Measurements from ENCODE around the gene PPARD. TPM values are rescaled to one million over a fixed set of nuclear protein-coding genes. Genes with fewer than 3 reads are reported as not detected.
A peak's percentile ranks its signal among the peaks of the same experiment; 100 is the strongest.

Gene PPARD
- total RNA-seq, 6 experiments from 2014 or later, result 5.2 to 18.8 (median 5.9) TPM

- H3K4me1 ChIP-seq, result peaks cover 0 to 21% (median 0%) of the 10 kb centered on the region in 4 donors
- WGBS (ENCODE audit: insufficient coverage, low coverage, low lambda C conversion rate, missing lambda C conversion rate), result 17% methylated on average over 20 of the region's 20 CpGs
- peak overlapping the region in 2 of 3 donors; percentile 64 to 88 for H3K4me3 ChIP-seq
- no peaks in the 10 kb centered on the region for H3K9me3 ChIP-seq
- no peaks in the 10 kb centered on the region for H3K36me3 ChIP-seq
- no peak for TF ChIP-seq CTCF (IDR thresholded peaks at IDR 0.05)
- no peak for TF ChIP-seq POLR2A (IDR thresholded peaks at IDR 0.05)
- H3K27ac ChIP-seq, result no peak overlapping the region
- DNase-seq (no peak), ATAC-seq (no peak)
- intact Hi-C loops (cut with DNase I), result loop anchor here in 1 of 2 donors (5.0 kb wide), 1 partner anchor 109 kb away; the partner anchor contains the start of gene PPARD
- no peaks in the 10 kb centered on the region for H3K27me3 ChIP-seq
These were observed 109.2 kb downstream of the PPARD start for GRCh38 chr6:35451354-35452182.

GRCh38 chr6:35452183-35453090, 110.1 kb downstream of the PPARD start, which contains the start of gene FANCE:
Gene FANCE, plus strand, starts transcription at chr6:35452338. Its CDS starts 208 bp downstream, at chr6:35452546.
- peaks cover 0 to 21% (median 0%) of the 10 kb centered on the region in 4 donors for H3K4me1 ChIP-seq
- H3K27me3 ChIP-seq, result no peaks in the 10 kb centered on the region
- no peak within 1 kb of the TSS for H3K27ac ChIP-seq
- DNase-seq (peak; percentile 95 to 97 (median 96)), ATAC-seq (peak; percentile 96 to 98 (median 96))
- H3K4me3 ChIP-seq, result peak within 1 kb of the TSS; percentile 64 to 88 (median 64)
- TF ChIP-seq POLR2A (IDR thresholded peaks at IDR 0.05) (peak; percentile 16), CTCF (IDR thresholded peaks at IDR 0.05) (no peak)
- intact Hi-C loops (cut with DNase I), result loop anchor here in 1 of 2 donors (5.0 kb wide), 1 partner anchor 110 kb away; the partner anchor contains the start of gene PPARD
- WGBS (ENCODE audit: insufficient coverage, low coverage, low lambda C conversion rate, missing lambda C conversion rate), result 11% methylated on average over 39 of the region's 87 CpGs
- no peaks in the 10 kb centered on the region for H3K36me3 ChIP-seq
- H3K9me3 ChIP-seq, result no peaks in the 10 kb centered on the region

GRCh38 chr6:35453236-35453635, 110.9 kb downstream of the PPARD start:
- ATAC-seq, result no peak
- no peak for DNase-seq
- 32% methylated on average over 3 of the region's 3 CpGs for WGBS (ENCODE audit: insufficient coverage, low coverage, low lambda C conversion rate, missing lambda C conversion rate)
- no peak overlapping the region for H3K27ac ChIP-seq
- intact Hi-C loops (cut with DNase I), result loop anchor here in 1 of 2 donors (5.0 kb wide), 1 partner anchor 111 kb away; the partner anchor contains the start of gene PPARD
- H3K4me3 ChIP-seq, result peak overlapping the region in 1 of 3 donors; percentile 88
- no peak for TF ChIP-seq POLR2A (IDR thresholded peaks at IDR 0.05)
- no peak for TF ChIP-seq CTCF (IDR thresholded peaks at IDR 0.05)
- H3K36me3 ChIP-seq, result no peaks in the 10 kb centered on the region
- H3K4me1 ChIP-seq, result peaks cover 0 to 21% (median 0%) of the 10 kb centered on the region in 4 donors
- no peaks in the 10 kb centered on the region for H3K27me3 ChIP-seq
- no peaks in the 10 kb centered on the region for H3K9me3 ChIP-seq

- H3K4me3 ChIP-seq, result no peak overlapping the region
- no peak overlapping the region for H3K27ac ChIP-seq
- H3K4me1 ChIP-seq, result peaks cover 0 to 21% (median 0%) of the 10 kb centered on the region in 4 donors
- intact Hi-C loops (cut with DNase I), result loop anchor here in 1 of 2 donors (5.0 kb wide), 1 partner anchor 112 kb away; the partner anchor contains the start of gene PPARD
- no peaks in the 10 kb centered on the region for H3K9me3 ChIP-seq
- no peaks in the 10 kb centered on the region for H3K27me3 ChIP-seq
- no peaks in the 10 kb centered on the region for H3K36me3 ChIP-seq
- no peak for DNase-seq
- no peak for ATAC-seq
- WGBS (ENCODE audit: insufficient coverage, low coverage, low lambda C conversion rate, missing lambda C conversion rate), result 76% methylated on average over 8 of the region's 9 CpGs
- TF ChIP-seq CTCF (IDR thresholded peaks at IDR 0.05) (no peak), POLR2A (IDR thresholded peaks at IDR 0.05) (no peak)
These were observed 112.2 kb downstream of the PPARD start for GRCh38 chr6:35454391-35455110.
